ENCODE measurements around the gene BCL6. TPM values are rescaled to one million over a fixed set of nuclear protein-coding genes. Genes with fewer than 3 reads are reported as not detected.

The BCL6 gene
- total RNA-seq, 4 donors from 2014 or later: 6.6 to 188 (median 51.0) TPM

DNA sequence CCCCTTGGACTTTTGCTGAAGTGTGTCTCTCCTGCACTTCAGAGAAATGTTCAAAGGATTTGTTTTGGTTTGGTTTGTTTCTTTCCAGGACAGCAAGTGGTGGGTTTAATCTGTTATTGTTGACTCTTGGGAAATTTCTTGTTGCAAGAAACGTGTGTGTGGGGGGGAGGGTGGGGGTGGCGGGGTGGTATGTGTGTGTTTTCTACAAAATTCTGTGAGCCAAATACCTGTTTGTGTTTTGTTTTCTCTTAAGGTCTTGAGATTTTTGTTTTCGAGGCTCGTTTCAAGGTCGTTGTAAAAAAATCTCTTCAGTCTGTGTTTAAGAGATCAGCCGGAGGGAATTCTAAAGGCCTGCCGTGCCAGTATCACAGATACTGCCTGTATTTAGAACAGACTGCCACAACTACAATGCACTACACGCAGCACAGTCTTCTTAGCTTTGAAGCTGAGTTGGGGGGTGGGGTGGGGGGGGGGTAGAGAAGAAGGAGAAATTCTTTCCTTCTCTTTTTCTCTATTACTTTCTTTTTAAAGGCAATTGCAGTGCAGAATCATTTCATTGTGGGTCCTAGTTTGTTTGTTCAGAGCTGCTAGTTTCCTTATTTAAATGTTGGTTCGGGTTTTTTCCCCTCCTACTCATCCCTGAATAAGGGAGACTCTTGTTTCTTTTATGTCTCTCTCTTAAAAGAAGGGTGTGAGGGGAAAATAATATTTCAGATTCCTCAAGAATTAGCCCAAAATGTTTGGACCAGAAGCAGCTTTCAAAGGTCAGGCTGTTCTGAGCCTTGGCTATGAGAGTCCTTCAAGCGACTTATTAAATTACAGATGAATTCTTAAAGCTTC lies 1.4 kb upstream of the BCL6 start:
- DNase-seq: peak in 1 of 2 donors; percentile 47
- H3K4me1 ChIP-seq: peaks cover 4 to 8% of the 10 kb centered on the region in 2 donors
- intact Hi-C loops (cut with DNase I; ENCODE audit: low total_unique reads): loop anchor here (10.0 kb wide), 1 partner anchor 308 kb away; no protein-coding TSS in a partner anchor
- H3K9me3 ChIP-seq: no peaks in the 10 kb centered on the region
- peak overlapping the region; percentile 63 to 86 for H3K4me3 ChIP-seq
- no peaks in the 10 kb centered on the region for H3K36me3 ChIP-seq
- peak overlapping the region; percentile 98 to 100 for H3K27ac ChIP-seq
- no peaks in the 10 kb centered on the region for H3K27me3 ChIP-seq
- TF ChIP-seq POLR2A (IDR thresholded peaks at IDR 0.05): no peak
- TF ChIP-seq, protein P1, sequence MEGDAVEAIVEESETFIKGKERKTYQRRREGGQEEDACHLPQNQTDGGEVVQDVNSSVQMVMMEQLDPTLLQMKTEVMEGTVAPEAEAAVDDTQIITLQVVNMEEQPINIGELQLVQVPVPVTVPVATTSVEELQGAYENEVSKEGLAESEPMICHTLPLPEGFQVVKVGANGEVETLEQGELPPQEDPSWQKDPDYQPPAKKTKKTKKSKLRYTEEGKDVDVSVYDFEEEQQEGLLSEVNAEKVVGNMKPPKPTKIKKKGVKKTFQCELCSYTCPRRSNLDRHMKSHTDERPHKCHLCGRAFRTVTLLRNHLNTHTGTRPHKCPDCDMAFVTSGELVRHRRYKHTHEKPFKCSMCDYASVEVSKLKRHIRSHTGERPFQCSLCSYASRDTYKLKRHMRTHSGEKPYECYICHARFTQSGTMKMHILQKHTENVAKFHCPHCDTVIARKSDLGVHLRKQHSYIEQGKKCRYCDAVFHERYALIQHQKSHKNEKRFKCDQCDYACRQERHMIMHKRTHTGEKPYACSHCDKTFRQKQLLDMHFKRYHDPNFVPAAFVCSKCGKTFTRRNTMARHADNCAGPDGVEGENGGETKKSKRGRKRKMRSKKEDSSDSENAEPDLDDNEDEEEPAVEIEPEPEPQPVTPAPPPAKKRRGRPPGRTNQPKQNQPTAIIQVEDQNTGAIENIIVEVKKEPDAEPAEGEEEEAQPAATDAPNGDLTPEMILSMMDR (IDR thresholded peaks at IDR 0.05): no peak

DNA sequence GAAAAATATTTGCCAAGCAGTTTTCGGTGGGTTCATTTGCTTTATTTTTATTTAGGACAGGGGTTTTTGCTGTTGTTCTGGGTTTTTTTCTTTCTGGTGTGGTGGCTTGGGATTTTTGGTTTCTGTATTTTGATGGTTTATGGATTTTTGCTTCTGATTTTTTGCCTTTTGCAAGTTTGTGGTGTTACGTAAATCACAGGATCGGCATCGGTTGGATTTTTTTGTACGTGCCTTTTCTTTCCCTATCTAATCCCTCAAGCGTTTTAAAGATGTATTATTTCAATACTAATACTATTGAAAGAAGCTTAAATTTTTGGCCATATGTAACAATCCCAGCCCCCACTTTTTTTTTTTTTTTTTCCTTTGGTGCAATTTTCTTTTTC lies 782 bp upstream of the BCL6 start:
- Histone ChIP-seq H3K4me1 (peaks cover 4 to 8% of the 10 kb centered on the region in 2 donors), H3K4me3 (peak overlapping the region; percentile 63 to 86), H3K27ac (peak overlapping the region; percentile 98 to 100), H3K36me3 (no peaks in the 10 kb centered on the region), H3K9me3 (no peaks in the 10 kb centered on the region), H3K27me3 (no peaks in the 10 kb centered on the region)
- no peak for DNase-seq
- TF ChIP-seq, protein P1 (IDR thresholded peaks at IDR 0.05): no peak
- intact Hi-C loops (cut with DNase I; ENCODE audit: low total_unique reads): loop anchor here (10.0 kb wide), 1 partner anchor 309 kb away; no protein-coding TSS in a partner anchor

DNA sequence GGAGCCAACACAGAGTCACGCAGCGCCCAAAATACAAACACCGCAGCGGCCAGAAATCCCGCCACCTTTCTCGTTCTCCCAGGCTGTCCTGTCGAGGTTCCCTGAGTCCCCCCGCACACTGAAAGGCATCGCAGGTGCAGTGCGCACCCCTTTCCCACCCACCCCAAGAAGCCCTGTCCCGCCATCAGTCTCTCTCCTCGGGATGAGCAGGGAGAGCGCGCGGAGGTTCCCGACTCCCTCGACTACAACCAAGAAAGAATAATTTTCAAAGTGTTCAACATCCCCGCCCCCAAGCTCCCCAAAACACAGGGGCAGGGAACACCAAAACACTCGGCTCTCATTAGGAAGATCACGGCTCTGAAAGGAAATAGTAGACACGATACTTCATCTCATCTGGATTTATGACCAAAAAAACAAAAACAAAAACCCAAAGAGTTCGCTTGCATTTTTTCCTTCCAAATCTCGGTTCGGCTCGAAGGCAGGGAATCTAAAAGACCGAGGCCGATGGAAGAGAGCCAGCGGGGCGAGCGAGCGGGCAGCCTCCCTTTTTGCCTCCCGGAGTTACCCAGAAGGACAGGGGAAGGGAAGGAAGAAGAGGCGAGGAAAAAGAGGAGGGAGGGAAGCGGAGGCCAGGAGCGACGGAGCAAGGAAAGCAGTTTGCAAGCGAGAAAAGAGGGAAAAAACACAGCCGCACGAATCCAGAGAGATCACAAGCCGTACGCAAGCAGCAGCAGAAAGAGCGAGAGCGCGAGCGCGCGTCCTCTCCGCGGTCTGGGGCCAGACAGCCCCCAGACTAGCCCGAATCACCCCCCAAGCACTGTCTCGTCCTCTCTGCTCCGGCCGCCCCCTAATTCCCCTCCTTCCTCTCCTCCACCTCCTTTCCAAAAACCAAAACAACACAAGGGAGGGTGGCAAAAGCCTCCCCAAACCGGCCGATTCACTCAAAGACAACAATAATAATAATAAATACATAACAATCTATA lies 808 bp downstream of the BCL6 start:
- TF ChIP-seq, protein P1 (IDR thresholded peaks at IDR 0.05): no peak
- TF ChIP-seq POLR2A (IDR thresholded peaks at IDR 0.05): no peak
- intact Hi-C loops (cut with DNase I; ENCODE audit: low total_unique reads): loop anchor here (5.0 to 10.0 kb wide), 5 partner anchors 310 to 1403 kb away; partner anchors contain the start of gene LPP
- Histone ChIP-seq H3K36me3 (no peaks in the 10 kb centered on the region), H3K4me3 (peak overlapping the region; percentile 63 to 86), H3K4me1 (peaks cover 4 to 8% of the 10 kb centered on the region in 2 donors), H3K9me3 (no peaks in the 10 kb centered on the region), H3K27ac (peak overlapping the region; percentile 98 to 100), H3K27me3 (no peaks in the 10 kb centered on the region)
- DNase-seq: peak; percentile 56 to 70

DNA sequence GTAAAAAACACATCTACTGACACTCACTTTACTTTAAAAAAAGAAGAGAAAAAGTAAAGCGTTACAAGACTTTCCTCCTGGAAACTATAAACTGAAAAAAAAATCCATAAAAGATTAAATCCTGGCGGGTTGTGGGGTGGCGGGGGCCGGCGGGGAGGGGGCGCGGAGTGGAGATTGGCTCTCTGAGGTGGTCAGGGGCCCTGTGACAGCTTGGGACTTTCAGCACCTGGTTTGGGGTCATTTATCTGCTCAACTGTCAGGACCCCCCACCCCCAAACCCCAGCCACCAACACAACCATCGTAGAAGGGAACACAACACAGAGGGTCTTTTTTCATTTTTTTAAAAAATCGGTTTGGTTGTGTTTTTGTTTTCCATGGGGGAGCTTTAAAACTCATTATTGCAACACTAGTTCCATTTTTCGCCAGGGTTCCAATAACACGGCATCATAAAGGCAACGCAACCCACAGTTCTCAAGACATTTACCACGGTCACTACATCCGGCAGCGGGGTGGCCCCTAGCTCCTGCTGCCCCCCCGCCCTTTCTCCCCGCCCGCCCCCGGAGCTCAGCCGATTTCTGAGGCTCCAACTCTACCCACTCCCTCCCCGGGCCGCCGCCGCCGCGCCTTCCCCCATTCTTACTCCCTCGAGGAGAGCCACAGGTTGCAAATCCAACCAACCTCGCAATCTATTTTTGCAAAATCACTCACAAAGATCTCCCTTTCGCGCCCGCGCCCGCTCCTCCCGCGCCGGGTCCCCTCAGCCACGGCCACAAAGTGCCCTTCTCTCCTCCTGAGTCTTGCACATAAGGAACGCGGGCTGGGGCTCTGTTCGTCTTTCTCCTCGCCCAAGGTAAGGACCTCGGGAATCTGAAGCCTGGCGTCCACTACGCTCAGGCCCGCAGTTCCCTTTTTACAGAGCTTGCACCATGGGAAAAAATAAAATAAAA lies 1.8 kb downstream of the BCL6 start:
- peak overlapping the region; percentile 98 to 100 for H3K27ac ChIP-seq
- peaks cover 4 to 8% of the 10 kb centered on the region in 2 donors for H3K4me1 ChIP-seq
- intact Hi-C loops (cut with DNase I; ENCODE audit: low total_unique reads): loop anchor here (5.0 to 10.0 kb wide), 5 partner anchors 311 to 1404 kb away; partner anchors contain the start of gene LPP
- no peaks in the 10 kb centered on the region for H3K27me3 ChIP-seq
- DNase-seq: peak; percentile 61 to 76
- peak overlapping the region; percentile 63 to 86 for H3K4me3 ChIP-seq
- H3K36me3 ChIP-seq: no peaks in the 10 kb centered on the region
- TF ChIP-seq POLR2A (IDR thresholded peaks at IDR 0.05): peak in 1 of 2 donors; percentile 36
- TF ChIP-seq, protein P1 (IDR thresholded peaks at IDR 0.05): no peak
- H3K9me3 ChIP-seq: no peaks in the 10 kb centered on the region

All from uterus (tissue), 4 donors.